Fibroblast of the aortic adventitia (primary cell): Measurements from ENCODE around the gene PYGO1. TPM values are rescaled to one million over a fixed set of nuclear protein-coding genes. Genes with fewer than 3 reads are reported as not detected.
A peak's percentile ranks its signal among the peaks of the same experiment; 100 is the strongest.

Experiments
- DNase-seq: peaks from one replicate; pipeline ENCODE4 v3.0.0-alpha.2; 2010; ENCODE audit warnings: low read depth
- H3K4me3 ChIP-seq: 2 replicates; pipeline ENCODE4 v1.5.1; 2011; ENCODE audit warnings: low read depth, mild to moderate bottlenecking, control low read depth, low read length, moderate library complexity
- CTCF ChIP-seq: IDR thresholded peaks from 2 replicates; pipeline ENCODE4 v1.5.1; 2011; ENCODE audit warnings: mild to moderate bottlenecking, low read length, control low read depth, inconsistent platforms; ENCODE audit not compliant: insufficient read depth
- total RNA-seq: library from RNA; depleted of rRNA; stranded (reverse); fragments of >200 nt; gene quantifications from 2 replicates; pipeline ENCODE4 v1.2.3, GENCODE V29; 2012; ENCODE audit warnings: low replicate concordance

PYGO1 gene
- total RNA-seq, 1 donor, result 21.2 TPM

DNA sequence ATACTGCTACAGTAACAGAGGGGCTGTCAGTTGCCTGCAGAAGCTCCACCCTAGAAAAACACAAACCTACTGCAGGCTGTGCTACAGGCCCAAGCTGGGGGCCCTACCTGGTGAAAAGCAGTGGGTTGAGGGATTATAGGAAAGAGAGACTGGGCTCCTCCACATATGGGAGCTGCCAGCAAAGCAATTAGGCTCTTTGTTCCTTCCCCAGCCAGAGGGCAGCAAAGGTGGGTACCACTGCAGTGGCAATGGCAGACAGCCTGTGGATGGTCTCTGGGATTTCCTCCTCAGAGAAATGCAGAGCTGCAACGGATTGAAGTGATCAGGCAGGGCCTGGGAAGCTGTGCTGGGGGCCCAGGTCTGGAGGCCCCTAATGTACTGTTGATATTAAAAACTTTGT, 61.0 kb downstream of the PYGO1 start:
- H3K4me3 ChIP-seq, result no peak overlapping the region
- TF ChIP-seq CTCF, result no peak
- DNase-seq, result no peak

DNA sequence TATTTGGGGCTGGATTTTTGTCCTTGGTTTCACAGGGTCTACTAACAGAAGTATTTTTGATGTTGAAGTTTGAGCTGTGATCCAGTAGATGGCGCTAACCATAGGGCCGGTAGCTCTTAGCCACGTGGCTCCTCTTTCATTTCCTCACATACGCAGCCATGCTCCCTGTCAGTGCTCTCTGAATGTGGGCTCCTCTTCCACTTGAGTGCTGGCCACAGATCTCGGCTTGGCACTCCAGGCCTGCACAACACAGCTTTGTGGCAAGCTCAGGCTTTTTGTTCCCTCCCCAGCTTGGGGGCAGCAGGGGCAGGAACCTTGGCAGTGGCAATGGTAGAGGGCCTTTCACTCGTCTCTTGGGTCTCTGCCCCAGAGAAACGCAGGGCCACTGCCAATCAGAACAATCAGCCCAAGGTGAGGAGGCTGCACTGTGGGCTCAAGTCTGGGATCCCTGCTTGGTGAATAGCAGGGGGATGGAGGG, 61.5 kb downstream of the PYGO1 start:
- peak; percentile 74 for DNase-seq
- H3K4me3 ChIP-seq, result no peak overlapping the region
- peak; percentile 79 for TF ChIP-seq CTCF

DNA sequence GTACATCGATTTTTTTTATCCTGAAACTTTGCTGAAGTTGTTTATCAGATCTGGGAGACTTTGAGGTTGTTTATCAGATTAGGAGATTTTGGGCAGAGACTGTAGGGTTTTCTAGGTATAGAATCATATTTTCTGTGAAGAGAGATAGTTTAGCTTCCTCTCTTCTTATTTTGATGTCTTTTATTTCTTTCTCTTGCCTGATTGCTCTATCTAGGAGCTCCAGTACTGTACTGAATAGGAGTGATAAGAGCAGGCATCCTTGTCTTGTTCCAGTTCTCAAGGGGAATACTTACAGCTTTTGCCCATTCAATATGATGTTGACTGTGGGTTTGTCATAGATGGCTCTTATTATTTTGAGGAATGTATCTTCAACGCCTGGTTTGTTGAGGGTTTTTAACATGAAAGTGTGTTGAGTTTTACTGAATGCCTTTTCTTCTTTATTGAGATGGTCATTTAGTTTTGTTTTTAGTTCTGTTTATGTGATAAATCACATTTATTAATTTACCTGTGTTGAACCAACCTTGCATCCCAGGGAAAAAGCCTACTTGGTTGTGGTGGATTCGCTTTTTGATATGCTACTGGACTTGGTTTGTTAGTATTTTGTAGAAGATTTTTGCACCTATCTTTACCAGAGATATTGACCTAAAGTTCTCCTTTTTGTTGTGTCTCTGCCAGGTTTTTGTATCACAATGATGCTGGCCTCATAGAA, 65.2 kb downstream of the PYGO1 start:
- no peak for DNase-seq
- no peak for TF ChIP-seq CTCF

GRCh38 chr15:55518641-55519040, 69.5 kb downstream of the PYGO1 start:
- peak; percentile 58 for TF ChIP-seq CTCF
- DNase-seq, result peak; percentile 4
- no peak overlapping the region for H3K4me3 ChIP-seq

More for the DNA sequence above, 65.2 kb downstream of the PYGO1 start:
- no peak overlapping the region for H3K4me3 ChIP-seq

DNA sequence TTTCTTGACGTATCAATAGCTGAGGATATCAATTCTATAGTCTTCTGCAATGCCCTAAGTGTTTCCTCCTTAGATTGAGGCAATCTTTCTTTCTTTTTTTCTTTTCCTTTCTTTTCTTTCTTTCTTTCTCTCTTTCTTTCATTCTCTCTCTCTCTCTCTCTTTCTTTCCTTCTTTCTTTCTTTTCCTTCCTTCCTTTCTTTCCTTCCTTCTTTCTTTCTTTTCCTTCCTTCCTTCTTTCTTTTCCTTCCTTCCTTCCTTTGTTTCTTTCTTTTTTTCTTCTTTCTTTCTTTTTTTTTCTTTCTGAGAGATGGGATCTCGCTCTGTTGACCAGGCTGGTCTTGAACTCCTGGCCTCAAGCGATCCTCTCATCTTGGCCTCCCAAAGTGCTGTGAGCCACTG, 70.1 kb downstream of the PYGO1 start:
- no peak for DNase-seq
- no peak for TF ChIP-seq CTCF

DNA sequence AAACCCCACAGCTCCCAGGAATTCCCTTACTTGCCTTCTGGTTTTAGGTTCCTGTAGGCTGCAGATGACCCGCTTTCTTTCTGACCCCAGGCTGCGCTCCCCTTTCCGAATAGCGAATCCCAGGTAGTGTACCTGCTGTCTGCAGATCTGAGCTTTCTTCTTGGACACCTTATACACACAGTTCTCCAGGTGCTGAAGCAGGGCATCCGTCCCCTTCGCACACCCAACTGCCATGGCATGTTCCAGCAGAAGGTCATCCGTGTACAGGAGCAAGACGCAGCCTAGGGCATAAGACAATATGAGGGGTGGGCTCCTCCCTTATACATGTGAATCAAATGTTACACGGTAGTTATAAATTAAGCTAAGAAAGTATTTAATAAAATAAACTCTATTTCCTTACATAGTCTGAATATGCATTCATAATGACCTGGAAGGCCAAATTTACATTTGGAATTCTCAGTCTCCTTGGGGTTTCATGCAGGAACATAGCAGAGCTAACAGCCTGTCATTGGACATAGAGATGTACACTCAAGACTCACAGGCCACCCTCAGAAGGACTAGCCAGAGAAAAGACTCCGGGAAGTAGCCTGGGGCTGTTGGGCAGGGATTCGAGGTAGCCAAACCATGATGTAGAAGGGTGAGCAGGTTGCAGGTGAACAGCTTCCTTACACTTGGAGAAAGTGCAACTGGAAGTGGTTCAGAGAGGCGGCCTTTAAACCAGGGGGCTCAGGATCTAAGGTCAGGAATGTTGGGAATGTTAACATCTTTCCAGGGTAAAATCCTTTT, 72.0 kb downstream of the PYGO1 start:
- TF ChIP-seq CTCF, result no peak
- no peak overlapping the region for H3K4me3 ChIP-seq
- no peak for DNase-seq

More for the DNA sequence above, 70.1 kb downstream of the PYGO1 start:
- H3K4me3 ChIP-seq, result no peak overlapping the region
